GM12872 (cell line): ENCODE results near the gene TEKT1.

ENCODE experiments used
- CTCF ChIP-seq: IDR thresholded peaks from 3 replicates; pipeline ENCODE4 v1.5.1; 2011; ENCODE audit warnings: low read depth, mild to moderate bottlenecking, low read length, moderate library complexity; ENCODE audit not compliant: insufficient read depth

The TEKT1 gene

GRCh38 chr17:6818938-6819337, 12.6 kb downstream of the TEKT1 start:
- no peak for TF ChIP-seq CTCF

- no peak for TF ChIP-seq CTCF
Measured at GRCh38 chr17:6815775-6816174, 15.8 kb downstream of the TEKT1 start.

GRCh38 chr17:6812295-6812694, 19.2 kb downstream of the TEKT1 start:
- no peak for TF ChIP-seq CTCF

GRCh38 chr17:6811510-6811909, 20.0 kb downstream of the TEKT1 start:
- TF ChIP-seq CTCF, result no peak

- TF ChIP-seq CTCF, result no peak
Measured at GRCh38 chr17:6800422-6801027, 31.0 kb downstream of the TEKT1 start.

GRCh38 chr17:6799738-6800137, 31.8 kb downstream of the TEKT1 start:
- TF ChIP-seq CTCF, result no peak

- no peak for TF ChIP-seq CTCF
Measured at GRCh38 chr17:6797718-6798351, 33.7 kb downstream of the TEKT1 start.
